Measurements from ENCODE around the gene ACOXL.

DNA sequence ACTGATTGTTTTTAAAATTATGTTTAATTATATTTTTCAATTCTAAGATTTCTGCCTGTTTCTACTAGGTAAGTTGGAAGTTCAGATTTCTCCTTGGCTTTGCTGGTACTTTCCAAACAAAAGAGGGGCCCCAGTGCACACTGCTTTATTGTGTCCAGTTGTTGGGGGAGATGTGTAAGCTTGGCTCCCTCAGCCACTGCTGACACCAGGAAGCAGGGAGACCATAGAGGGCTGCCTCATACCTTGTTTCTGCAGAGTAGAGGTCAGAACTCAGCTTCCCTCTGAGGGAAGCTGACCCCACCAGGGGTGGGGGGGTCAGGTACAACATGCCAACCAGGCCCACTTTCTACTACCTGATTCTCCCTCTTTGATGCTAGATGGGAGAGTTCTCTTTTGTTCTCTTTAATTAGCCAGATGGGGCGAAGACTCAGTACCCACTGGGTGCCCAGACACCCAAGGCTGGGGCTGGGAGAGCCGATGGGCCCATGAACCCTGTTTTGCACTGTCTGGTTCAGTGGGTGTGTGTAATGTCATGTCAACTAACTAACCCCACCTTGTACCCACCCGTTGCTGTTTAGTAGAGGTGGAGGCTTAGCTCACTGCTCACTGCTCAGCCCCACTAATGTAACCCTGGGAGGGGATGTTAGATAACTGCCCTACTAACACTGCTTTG lies 403.0 kb downstream of the ACOXL start:
- TF ChIP-seq, protein P1, sequence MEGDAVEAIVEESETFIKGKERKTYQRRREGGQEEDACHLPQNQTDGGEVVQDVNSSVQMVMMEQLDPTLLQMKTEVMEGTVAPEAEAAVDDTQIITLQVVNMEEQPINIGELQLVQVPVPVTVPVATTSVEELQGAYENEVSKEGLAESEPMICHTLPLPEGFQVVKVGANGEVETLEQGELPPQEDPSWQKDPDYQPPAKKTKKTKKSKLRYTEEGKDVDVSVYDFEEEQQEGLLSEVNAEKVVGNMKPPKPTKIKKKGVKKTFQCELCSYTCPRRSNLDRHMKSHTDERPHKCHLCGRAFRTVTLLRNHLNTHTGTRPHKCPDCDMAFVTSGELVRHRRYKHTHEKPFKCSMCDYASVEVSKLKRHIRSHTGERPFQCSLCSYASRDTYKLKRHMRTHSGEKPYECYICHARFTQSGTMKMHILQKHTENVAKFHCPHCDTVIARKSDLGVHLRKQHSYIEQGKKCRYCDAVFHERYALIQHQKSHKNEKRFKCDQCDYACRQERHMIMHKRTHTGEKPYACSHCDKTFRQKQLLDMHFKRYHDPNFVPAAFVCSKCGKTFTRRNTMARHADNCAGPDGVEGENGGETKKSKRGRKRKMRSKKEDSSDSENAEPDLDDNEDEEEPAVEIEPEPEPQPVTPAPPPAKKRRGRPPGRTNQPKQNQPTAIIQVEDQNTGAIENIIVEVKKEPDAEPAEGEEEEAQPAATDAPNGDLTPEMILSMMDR (IDR thresholded peaks at IDR 0.05): no peak
- TF ChIP-seq POLR2A (IDR thresholded peaks at IDR 0.05): no peak

All from esophagus squamous epithelium (tissue), 4 donors.